Activated CD4-positive, alpha-beta T cell treated with anti-CD3 and anti-CD28 coated beads, Interleukin-2, Interleukin-4, amounts not matched to agents 100 ng/mL and 50 ng/mL, durations not matched to agents 16 hours and 8 hours (primary cell): ENCODE measurements around the gene GSTA3.
"Not testable (repeated sequence)": the region's sequence is repeated elsewhere in the genome, so short reads cannot be mapped to it uniquely, and the experiment has no call there.

Experiments used
- DNase-seq: peaks from one replicate; pipeline ENCODE4 v3.0.0-alpha.2; 2020; ENCODE audit warnings: low spot score

The GSTA3 gene

GRCh38 chr6:52909531-52909930 lies at the start of gene GSTA3:
GSTA3 (minus strand) TSS chr6:52909698; CDS start chr6:52905834, 3,864 bp downstream.
- no peak for DNase-seq

DNA sequence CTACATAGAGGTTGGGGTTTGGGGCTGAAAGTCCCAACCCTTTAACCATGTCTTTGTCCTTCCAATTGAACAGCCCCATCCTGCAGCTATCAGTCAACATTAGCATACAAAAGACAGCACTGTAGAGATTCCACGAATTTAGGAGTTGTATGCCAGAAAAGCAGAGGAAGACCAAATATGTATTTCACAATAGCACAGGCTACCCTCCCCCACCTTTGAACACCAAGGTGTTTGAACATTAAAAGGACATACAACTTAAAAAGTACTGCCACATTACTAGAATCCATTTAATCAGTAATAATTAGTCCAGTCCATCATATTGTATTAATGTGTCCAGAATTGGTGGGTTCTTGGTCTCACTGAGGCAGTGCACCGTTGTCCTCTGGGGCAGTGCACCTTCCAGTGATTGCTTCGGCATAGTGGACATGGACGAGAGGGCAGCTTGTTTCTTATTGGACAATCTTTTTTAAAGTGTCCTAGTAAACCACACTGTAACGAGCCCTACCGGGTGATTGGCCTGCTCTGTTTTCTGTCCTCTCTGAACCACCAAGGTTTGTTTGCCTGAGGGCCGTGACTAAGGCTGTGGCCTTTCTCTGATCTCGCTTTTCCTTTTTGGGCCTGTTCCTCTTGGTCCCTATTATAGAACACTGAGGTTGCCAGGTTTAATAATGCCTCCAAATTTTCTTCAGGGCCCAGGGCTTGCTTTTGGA lies 49.2 kb upstream of the GSTA3 start:
- no peak for DNase-seq

DNA sequence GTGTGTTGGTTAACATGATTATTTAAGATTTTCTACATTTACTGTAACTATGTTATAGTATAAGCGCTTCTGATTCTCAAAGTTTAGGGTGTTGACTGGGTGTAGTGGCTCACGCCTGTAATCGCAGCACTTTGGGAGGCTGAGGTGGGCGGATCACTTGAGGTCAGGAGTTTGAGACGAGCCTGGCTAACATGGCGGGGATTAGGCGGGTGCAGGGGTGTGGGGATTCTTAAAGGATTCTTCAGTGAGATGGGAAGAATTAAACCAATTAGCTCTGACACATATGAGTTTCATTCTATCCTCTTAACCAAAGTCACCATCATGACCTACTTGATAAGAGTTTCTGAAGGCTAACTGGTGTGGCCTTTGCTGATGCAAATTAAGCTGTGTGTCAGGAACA lies 46.4 kb upstream of the GSTA3 start:
- no peak for DNase-seq

DNA sequence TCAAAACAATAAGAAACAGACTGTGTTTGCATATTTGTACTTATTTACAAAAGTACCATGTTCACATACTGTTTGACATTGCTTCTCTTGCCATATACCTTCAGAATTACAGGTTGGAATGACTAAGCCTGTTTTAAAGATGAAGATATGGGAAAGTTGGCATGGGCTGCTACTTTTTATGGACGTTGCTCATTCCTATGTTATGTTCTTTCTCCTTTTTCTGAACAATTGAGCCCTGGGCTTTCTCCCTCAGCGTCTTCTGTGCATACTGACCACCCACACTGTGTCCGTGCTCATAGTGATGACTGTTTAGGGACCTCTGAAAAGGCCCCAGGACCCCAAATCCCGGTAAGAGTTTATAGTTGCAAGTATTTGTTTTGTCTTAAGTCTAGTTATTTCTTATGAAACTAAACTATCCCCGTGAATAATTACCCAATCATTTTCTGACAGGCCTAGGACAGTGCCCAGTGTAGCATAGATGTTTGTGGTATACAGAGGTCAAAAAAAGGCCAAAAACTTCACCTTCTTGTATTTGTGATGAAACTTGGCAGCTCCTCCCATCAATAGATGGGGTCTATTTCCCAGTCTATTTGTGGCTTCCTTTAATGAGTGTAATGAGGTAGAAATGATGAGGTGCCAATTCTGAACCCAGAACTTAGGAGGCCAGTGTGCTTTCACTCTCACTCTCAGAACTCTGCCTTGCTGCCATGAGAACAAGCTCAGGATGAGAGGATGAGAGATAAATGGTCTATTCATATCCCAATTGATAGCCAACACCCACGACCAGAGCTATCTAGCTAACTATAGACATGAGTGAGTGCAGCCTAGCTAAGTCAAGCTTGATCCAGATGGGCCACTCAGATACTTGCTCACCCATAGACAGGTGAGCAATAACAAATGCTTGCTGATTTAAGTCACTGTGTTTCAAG lies 44.7 kb upstream of the GSTA3 start:
- DNase-seq, result peak; percentile 6

DNA sequence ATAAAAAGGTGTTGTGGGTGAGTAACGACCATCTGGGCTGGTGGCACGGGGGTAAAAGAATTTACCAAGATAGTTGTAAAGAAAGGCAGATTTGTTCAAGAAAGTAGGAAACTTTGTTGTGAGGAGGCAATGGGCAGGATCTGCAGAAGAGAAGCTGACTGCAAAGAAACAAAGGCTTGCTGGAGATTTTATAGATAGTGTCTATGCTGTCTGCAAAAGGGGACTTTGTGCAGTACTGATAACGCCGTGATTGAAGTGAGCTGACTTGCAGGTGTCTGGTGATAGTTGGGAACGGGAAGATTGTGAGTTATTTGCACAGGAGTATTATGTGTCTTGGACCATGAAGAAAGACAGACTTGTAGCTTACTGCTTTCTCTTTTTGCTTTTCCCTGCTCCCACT lies 36.8 kb upstream of the GSTA3 start:
- no peak for DNase-seq

DNA sequence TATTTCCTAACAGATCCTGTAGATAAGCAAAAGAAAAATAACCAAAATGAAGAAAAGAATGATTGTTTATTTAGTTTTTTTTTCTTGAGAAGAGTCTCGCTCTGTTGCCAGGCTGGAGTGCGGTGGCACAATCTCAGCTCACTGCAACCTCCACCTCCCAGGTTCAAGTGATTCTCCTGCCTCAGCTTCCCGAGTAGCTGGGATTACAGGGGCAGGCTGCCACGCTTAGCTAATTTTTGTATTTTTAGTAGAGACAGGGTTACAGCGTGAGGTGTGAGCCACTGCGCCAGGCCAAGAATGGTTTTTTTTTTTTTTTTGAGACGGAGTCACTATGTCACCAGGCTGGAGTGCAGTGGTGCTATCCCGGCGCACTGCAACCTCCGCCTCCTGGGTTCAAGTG lies 33.3 kb upstream of the GSTA3 start:
- not testable (repeated sequence) for DNase-seq

DNA sequence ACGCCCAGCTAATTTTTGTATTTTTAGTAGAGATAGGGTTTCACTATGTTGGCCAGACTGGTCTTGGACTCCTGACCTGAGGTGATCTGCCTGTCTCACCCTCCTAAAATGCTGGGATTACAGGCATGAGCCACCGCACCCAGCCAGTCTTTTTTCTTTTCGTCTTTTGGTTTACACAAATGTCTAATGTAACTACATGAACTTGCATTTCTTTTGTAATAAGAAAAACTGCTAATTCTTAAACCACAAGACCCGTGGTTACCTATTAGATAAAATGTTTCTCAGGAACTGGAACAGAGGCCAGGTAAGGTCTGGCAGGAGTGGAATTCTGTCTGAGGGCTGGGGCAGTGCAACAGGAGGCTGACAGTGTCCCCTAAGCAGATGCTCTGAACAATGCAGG lies 32.7 kb upstream of the GSTA3 start:
- no peak for DNase-seq

DNA sequence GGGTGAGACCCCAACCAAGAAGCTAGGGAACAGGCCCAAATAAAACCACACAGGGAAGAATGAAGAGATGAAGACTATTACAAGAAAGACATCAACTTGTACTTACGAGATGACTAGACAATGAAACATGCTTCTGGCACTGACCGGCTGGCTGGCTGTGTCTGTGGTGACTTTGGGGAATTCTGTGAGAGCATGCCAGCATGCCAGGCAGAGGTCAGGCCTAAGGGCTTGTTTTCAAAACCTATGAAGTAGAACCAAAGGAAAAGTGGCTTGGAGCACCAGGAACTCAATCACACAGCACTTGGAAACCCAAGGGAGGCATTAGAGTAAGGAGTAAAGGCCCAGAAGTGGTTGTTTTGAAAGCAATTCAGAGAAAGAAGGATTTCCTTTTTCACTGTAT lies 28.4 kb upstream of the GSTA3 start:
- DNase-seq, result no peak

DNA sequence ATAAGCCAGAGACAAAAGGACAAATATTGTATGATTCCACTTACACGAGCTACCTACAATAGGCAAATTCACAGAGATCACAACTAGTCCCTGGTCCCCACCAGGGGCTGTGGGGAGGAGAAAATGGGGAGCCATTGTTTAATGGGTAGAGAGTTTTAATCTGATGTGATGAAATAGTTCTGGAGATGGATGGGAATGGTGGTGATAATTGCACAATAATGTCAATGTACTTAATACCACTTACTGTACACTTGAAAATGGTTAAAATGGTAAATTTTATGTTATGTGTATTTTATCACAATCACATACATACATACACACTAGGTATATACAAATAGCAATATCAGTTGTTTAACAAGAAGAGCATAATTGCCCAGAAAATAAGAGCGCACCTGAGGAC lies 24.3 kb upstream of the GSTA3 start:
- DNase-seq, result no peak

DNA sequence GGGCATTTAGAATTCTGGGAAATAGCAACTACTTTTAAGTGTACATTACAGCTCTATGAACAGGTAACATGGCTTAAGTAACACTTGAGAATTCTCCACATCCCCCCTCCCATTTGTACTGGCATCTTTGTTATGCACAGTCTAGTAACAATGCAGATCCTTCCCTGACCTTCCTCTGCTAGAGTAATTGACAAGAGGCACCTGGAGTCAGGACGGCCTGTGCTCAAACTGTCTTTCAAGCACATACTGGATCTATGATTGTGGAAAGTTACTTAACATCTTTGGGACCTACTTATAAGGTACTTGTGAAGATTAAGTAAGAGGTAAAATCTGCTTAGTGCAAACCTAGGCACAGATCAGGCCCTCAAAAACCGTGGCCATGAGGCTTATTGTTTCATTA lies 21.9 kb upstream of the GSTA3 start:
- DNase-seq, result no peak

- DNase-seq, result no peak
These were observed 20.0 kb upstream of the GSTA3 start for GRCh38 chr6:52929321-52930164.

DNA sequence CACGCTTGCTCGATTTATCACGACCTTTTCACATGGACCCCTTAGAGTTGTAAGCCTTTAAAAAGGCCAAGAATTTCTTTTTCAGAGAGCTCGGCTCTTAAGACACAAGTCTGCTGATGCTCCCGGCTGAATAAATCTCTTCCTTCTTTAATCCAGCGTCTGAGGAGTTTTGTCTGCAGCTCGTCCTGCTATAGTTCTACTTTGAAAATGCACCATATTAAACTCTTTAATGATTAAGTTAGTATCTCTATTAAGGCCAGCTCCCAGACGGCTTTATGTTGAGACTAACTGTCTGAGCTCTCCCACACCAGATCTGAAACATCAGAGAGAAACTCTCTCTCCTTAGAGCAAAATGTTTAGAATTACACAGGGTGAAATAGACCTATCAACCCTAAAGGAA lies 18.0 kb upstream of the GSTA3 start:
- no peak for DNase-seq

GRCh38 chr6:52925919-52926792 lies 16.7 kb upstream of the GSTA3 start:
- DNase-seq, result no peak

- no peak for DNase-seq
These were observed 15.5 kb upstream of the GSTA3 start for GRCh38 chr6:52925042-52925441.

- not testable (repeated sequence) for DNase-seq
These were observed 14.2 kb upstream of the GSTA3 start for GRCh38 chr6:52923689-52924088.

- DNase-seq, result no peak
These were observed 12.7 kb upstream of the GSTA3 start for GRCh38 chr6:52922161-52922560.

DNA sequence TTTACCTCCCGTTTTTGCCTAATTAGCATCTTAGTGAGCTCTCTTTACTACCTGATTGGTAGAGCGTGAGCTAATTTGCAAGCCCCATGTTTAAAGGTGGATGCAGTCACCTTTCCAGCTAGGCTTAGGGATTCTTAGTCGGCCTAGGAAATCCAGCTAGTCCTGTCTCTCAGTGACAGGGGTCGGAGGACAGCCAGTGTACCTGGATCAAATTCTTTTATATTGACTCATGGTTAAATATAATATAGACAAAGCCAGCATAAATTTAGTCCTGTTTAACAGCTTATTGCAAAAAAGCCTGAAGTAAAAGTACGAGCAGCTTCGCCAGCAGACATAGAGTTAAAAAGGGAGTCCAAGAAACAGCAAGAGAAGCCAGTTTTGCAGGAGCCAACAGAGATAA lies 12.2 kb upstream of the GSTA3 start:
- DNase-seq, result no peak

GRCh38 chr6:52919511-52919910 lies 10.0 kb upstream of the GSTA3 start:
- peak; percentile 8 for DNase-seq

GRCh38 chr6:52918771-52919170 lies 9.3 kb upstream of the GSTA3 start:
- DNase-seq, result not testable (repeated sequence)

DNA sequence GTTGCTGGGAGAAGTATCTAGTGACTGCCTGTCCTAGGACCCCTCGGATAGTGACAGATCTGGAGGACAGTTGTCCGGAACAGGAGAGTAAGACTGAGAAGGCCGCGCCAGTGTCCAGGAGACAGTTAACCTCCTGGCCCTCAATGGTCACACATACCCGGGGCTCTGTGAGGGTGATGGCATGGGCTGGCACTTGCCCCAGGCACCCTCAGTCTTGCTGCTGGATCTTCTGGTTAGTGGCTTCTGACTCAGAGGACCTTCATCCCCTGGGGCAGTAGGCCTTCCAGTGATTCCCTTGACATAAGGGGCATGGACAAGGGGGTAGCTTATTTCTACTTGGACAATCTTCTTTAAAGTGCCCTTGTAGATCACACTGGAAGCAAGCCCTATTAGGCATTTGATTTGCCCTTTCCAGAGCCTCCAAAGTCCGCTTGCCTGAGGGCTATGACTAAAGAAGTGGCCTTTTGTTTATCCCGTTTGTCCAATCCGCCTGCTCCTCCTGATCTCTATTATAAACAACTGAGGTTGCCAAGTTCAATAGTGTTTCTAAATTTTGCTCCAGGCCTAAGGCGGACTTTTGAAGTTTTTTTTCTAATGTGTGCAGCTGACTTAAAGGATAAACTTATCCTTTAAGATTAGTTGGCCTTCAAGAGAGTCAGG lies 8.7 kb upstream of the GSTA3 start:
- not testable (repeated sequence) for DNase-seq

GRCh38 chr6:52914516-52914915 lies 5.0 kb upstream of the GSTA3 start:
- DNase-seq, result no peak
